GM23338 (cell line): Measurements from ENCODE around the gene DDX41. TPM values are rescaled to one million over a fixed set of nuclear protein-coding genes. Genes with fewer than 3 reads are reported as not detected.

Experiments
- ATAC-seq: fragments of 200-7000 bp; cut with Tn5 transposase; 3 replicates; pipeline ENCODE4 v1.9.1; 2020
- DNase-seq: peaks from one replicate; pipeline ENCODE4 v3.0.0-alpha.2; 2015; ENCODE audit warnings: low spot score
- H2AFZ ChIP-seq: fragments of 200-600 bp; sonication (generic); 2 replicates; pipeline ENCODE4 v1.8.0; 2016; ENCODE audit warnings: antibody characterized with exemption, mild to moderate bottlenecking, moderate library complexity
- H3F3A ChIP-seq: fragments of 200-600 bp; sonication (generic); replicated peaks from 2 replicates; pipeline ENCODE4 v1.8.0; 2017; ENCODE audit warnings: antibody characterized with exemption, mixed run types, low read depth
- H3K27ac ChIP-seq: fragments of 200-600 bp; sonication (generic); 2 replicates; pipeline ENCODE4 v1.6.1; 2016; ENCODE audit warnings: low read depth
- H3K27me3 ChIP-seq: fragments of 200-600 bp; sonication (generic); 2 replicates; pipeline ENCODE4 v1.8.0; 2016; ENCODE audit warnings: mild to moderate bottlenecking, mixed run types, moderate library complexity; ENCODE audit not compliant: insufficient read depth
- H3K36me3 ChIP-seq: fragments of 200-600 bp; sonication (generic); 2 replicates; pipeline ENCODE4 v1.8.0; 2016; ENCODE audit warnings: mild to moderate bottlenecking; ENCODE audit not compliant: insufficient read depth
- H3K4me1 ChIP-seq: fragments of 200-600 bp; sonication (generic); 2 replicates; pipeline ENCODE4 v1.8.0; 2016; ENCODE audit warnings: mild to moderate bottlenecking, moderate library complexity; ENCODE audit not compliant: insufficient read depth
- H3K4me2 ChIP-seq: fragments of 200-600 bp; sonication (generic); 2 replicates; pipeline ENCODE4 v1.7.1; 2017; ENCODE audit warnings: mixed run types
- H3K4me3 ChIP-seq: fragments of 200-600 bp; sonication (generic); 2 replicates; pipeline ENCODE4 v1.6.1; 2016; ENCODE audit warnings: mixed run types
- H3K79me2 ChIP-seq: fragments of 200-600 bp; sonication (generic); replicated peaks from 2 replicates; pipeline ENCODE4 v1.8.0; 2017; ENCODE audit warnings: mild to moderate bottlenecking; ENCODE audit not compliant: insufficient read depth
- H3K9me2 ChIP-seq: fragments of 200-600 bp; sonication (generic); 2 replicates; pipeline ENCODE4 v1.8.0; 2017; ENCODE audit not compliant: insufficient read depth
- H4K20me1 ChIP-seq: fragments of 200-600 bp; sonication (generic); replicated peaks from 2 replicates; pipeline ENCODE4 v1.8.0; 2017; ENCODE audit warnings: mild to moderate bottlenecking; ENCODE audit not compliant: insufficient read depth
- H3K27ac Mint-ChIP-seq: 2 replicates; pipeline ENCODE4 v1.8.0; 2020; ENCODE audit warnings: inconsistent platforms, mild to moderate bottlenecking, moderate library complexity, mixed read lengths
- H3K27me3 Mint-ChIP-seq: 3 replicates; pipeline ENCODE4 v1.8.0; 2022; ENCODE audit warnings: low read depth, mild to moderate bottlenecking, moderate library complexity, mixed read lengths, inconsistent platforms; ENCODE audit not compliant: insufficient read depth, poor library complexity
- H3K36me3 Mint-ChIP-seq: 3 replicates; pipeline ENCODE4 v1.8.0; 2021; ENCODE audit warnings: low read depth, mild to moderate bottlenecking, inconsistent platforms, moderate library complexity, mixed read lengths
- H3K4me1 Mint-ChIP-seq: 3 replicates; pipeline ENCODE4 v1.8.0; 2020; ENCODE audit warnings: mild to moderate bottlenecking, inconsistent platforms, mixed read lengths
- H3K4me3 Mint-ChIP-seq: 3 replicates; pipeline ENCODE4 v1.8.0; 2021; ENCODE audit warnings: moderate library complexity, mild to moderate bottlenecking, inconsistent platforms, mixed read lengths
- H3K9me3 Mint-ChIP-seq: 3 replicates; pipeline ENCODE4 v1.8.0; 2020; ENCODE audit warnings: moderate library complexity, mild to moderate bottlenecking, inconsistent platforms, mixed read lengths
- CTCF ChIP-seq, 2 experiments: fragments of 200-600 bp in 1 of 2; sonication (generic) in 1 of 2; conservative IDR thresholded peaks; 2 replicates each; pipeline versions ENCODE4 v1.5.1 to v1.6.1; 2016 to 2017; ENCODE audit warnings: antibody characterized with exemption in 2 of 2, low read depth in 2 of 2, mild to moderate bottlenecking in 2 of 2, moderate library complexity in 1 of 2
- EZH2phosphoT487 ChIP-seq: fragments of 200-600 bp; sonication (generic); IDR thresholded peaks from one replicate; pipeline ENCODE4 v1.8.1; 2018; ENCODE audit warnings: antibody characterized with exemption; ENCODE audit not compliant: unreplicated experiment
- JUNB ChIP-seq: IDR thresholded peaks from one replicate; pipeline ENCODE4 v1.6.1; 2016; ENCODE audit warnings: antibody characterized with exemption; ENCODE audit not compliant: unreplicated experiment
- POLR2AphosphoS5 ChIP-seq: IDR thresholded peaks from 2 replicates; pipeline ENCODE4 v1.6.1; 2016; ENCODE audit warnings: antibody characterized with exemption, low read depth
- ZNF462 ChIP-seq: fragments of 250-450 bp; sonication (Bioruptor Pico); IDR thresholded peaks from 2 replicates; pipeline ENCODE4 v1.5.0; 2020; ENCODE audit warnings: mild to moderate bottlenecking, moderate library complexity
- polyA plus RNA-seq: library from polyadenylated mRNA; unstranded; fragments of >200 nt; fragmentation: Nextera tagmentation; extraction: Ambion mirVana; gene quantifications from 2 replicates; pipeline ENCODE4 v1.2.1, GENCODE V29; 2016
- total RNA-seq: library from RNA; depleted of rRNA; stranded (reverse); fragments of >200 nt; shearing (Covaris generic); gene quantifications from 2 replicates; pipeline ENCODE4 v1.2.3, GENCODE V29; 2014

Gene DDX41
- total and polyA plus RNA-seq, 2 experiments from 2014 or later: 67.1 to 139 TPM

- no peak for TF ChIP-seq ZNF462 (CRISPR knock-in tag)
- TF ChIP-seq POLR2AphosphoS5: no peak
- no peak for TF ChIP-seq CTCF (conservative IDR thresholded peaks at IDR 0.05; ENCODE audit: low read depth in 2 of 2)
These were observed 16.9 kb downstream of the DDX41 start (continued) for GRCh38 chr5:177499842-177500241.

- peak; percentile 83 for DNase-seq
- H2AFZ ChIP-seq: 0 out of 2 replicates have a peak overlapping the region, but pooled peaks have one; percentile 52
- peaks cover 51% of the 10 kb centered on the region for H3K4me1 Mint-ChIP-seq
These were observed 18.6 kb downstream of the DDX41 start for GRCh38 chr5:177498013-177498787.

More at GRCh38 chr5:177498013-177498787, 18.6 kb downstream of the DDX41 start:
- Mint-ChIP-seq H3K9me3 (no peaks in the 10 kb centered on the region), H3K27ac (no peak overlapping the region; the same call in 1 of the 2 replicates), H3K27me3 (peaks cover 37% of the 10 kb centered on the region), H3K4me3 (peak overlapping the region; percentile 79), H3K36me3 (peaks cover 14% of the 10 kb centered on the region)
- ATAC-seq: peak; percentile 3
- Histone ChIP-seq H3F3A (peaks cover 36% of the 10 kb centered on the region), H4K20me1 (no peaks in the 10 kb centered on the region; the same call in none of the 2 replicates), H3K27ac (no peak overlapping the region), H3K27me3 (peaks cover 22% of the 10 kb centered on the region), H3K36me3 (no peaks in the 10 kb centered on the region), H3K79me2 (peaks cover 20% of the 10 kb centered on the region), H3K4me1 (peaks cover 48% of the 10 kb centered on the region), H3K4me3 (peak overlapping the region; percentile 83), H3K4me2 (peak overlapping the region; percentile 88), H3K9me2 (no peaks in the 10 kb centered on the region)
- TF ChIP-seq JUNB (no peak), EZH2phosphoT487 (no peak)
